Colonic mucosa (tissue), 4 donors: ENCODE results near the gene CYP27B1. TPM values are rescaled to one million over a fixed set of nuclear protein-coding genes. Genes with fewer than 3 reads are reported as not detected.
A peak's percentile ranks its signal among the peaks of the same experiment; 100 is the strongest.

Experiments used
- DNase-seq: peaks from one replicate; pipeline ENCODE4 v3.0.0-alpha.2; 2020
- H3K27ac ChIP-seq: fragments of 200-600 bp; one replicate; pipeline ENCODE4 v1.8.0; 2021
- H3K27me3 ChIP-seq: fragments of 200-600 bp; one replicate; pipeline ENCODE4 v1.8.0; 2021
- H3K36me3 ChIP-seq: fragments of 200-600 bp; one replicate; pipeline ENCODE4 v1.8.0; 2021
- H3K4me1 ChIP-seq: fragments of 200-600 bp; one replicate; pipeline ENCODE4 v1.8.0; 2021; ENCODE audit warnings: mild to moderate bottlenecking
- H3K4me3 ChIP-seq: fragments of 200-600 bp; one replicate; pipeline ENCODE4 v1.8.0; 2021
- H3K9ac ChIP-seq, 2 donors: one replicate each; pipeline ENCODE4 v1.7.0; 2013; ENCODE audit warnings: control low read depth in 2 of 2, low read depth in 2 of 2, low read length in 2 of 2
- H3K9me3 ChIP-seq: fragments of 200-600 bp; one replicate; pipeline ENCODE4 v1.8.0; 2021
- intact Hi-C: fragments of 100-400 bp; cut with DNase I; formaldehyde crosslinking; loops from one replicate; pipeline ENCODE4 v1.14.1; 2022
- total RNA-seq, 2 donors: library from RNA; stranded (reverse); fragmentation: NEBNext Ultra II Directional in 1 of 2; extraction: Animal tissue kit (Norgen Biotek cat#: 25700) in 1 of 2; gene quantifications; one replicate each; pipeline ENCODE4 v1.2.1, GENCODE V29; 2021
- TF ChIP-seq, protein P1 (sequence below): fragments of 200-600 bp; IDR thresholded peaks from one replicate; pipeline ENCODE4 v1.8.0; 2022; ENCODE audit warnings: antibody characterized with exemption, mild to moderate bottlenecking
- donor health status: healthy.
- donor health status: DM: no; HTN: no; CAD: no.
- donor health status: DM: no; HTN: no; CAD: no.

Gene CYP27B1
- total RNA-seq, 2 donors from 2014 or later: 0.80 to 1.6 TPM

DNA sequence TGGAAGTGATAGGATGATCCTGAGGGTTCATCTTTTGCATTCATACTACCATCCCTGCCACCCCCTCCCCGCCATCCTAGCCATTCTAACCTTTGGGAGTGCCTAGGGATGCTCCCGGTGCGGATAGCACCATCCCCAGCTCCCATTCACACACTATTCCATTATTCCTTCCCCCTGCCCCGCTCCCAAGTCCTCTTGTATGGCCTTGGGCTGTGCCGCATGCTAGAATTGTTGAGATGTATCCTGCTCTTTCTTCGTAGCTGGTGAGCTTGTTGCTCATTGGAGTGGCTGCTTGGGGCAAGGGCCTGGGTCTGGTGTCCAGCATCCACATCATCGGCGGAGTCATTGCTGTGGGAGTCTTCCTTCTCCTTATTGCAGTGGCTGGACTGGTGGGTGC, 21.4 kb downstream of the CYP27B1 start:
- Histone ChIP-seq H3K27ac (peak overlapping the region; percentile 73), H3K36me3 (peaks cover 6% of the 10 kb centered on the region), H3K27me3 (peaks cover 4% of the 10 kb centered on the region), H3K9me3 (no peaks in the 10 kb centered on the region), H3K4me1 (no peaks in the 10 kb centered on the region), H3K9ac (peak overlapping the region; percentile 91 to 97), H3K4me3 (peak overlapping the region; percentile 63)
- DNase-seq: no peak
- TF ChIP-seq, protein P1, sequence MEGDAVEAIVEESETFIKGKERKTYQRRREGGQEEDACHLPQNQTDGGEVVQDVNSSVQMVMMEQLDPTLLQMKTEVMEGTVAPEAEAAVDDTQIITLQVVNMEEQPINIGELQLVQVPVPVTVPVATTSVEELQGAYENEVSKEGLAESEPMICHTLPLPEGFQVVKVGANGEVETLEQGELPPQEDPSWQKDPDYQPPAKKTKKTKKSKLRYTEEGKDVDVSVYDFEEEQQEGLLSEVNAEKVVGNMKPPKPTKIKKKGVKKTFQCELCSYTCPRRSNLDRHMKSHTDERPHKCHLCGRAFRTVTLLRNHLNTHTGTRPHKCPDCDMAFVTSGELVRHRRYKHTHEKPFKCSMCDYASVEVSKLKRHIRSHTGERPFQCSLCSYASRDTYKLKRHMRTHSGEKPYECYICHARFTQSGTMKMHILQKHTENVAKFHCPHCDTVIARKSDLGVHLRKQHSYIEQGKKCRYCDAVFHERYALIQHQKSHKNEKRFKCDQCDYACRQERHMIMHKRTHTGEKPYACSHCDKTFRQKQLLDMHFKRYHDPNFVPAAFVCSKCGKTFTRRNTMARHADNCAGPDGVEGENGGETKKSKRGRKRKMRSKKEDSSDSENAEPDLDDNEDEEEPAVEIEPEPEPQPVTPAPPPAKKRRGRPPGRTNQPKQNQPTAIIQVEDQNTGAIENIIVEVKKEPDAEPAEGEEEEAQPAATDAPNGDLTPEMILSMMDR: no peak
- intact Hi-C loops: no loop called here

DNA sequence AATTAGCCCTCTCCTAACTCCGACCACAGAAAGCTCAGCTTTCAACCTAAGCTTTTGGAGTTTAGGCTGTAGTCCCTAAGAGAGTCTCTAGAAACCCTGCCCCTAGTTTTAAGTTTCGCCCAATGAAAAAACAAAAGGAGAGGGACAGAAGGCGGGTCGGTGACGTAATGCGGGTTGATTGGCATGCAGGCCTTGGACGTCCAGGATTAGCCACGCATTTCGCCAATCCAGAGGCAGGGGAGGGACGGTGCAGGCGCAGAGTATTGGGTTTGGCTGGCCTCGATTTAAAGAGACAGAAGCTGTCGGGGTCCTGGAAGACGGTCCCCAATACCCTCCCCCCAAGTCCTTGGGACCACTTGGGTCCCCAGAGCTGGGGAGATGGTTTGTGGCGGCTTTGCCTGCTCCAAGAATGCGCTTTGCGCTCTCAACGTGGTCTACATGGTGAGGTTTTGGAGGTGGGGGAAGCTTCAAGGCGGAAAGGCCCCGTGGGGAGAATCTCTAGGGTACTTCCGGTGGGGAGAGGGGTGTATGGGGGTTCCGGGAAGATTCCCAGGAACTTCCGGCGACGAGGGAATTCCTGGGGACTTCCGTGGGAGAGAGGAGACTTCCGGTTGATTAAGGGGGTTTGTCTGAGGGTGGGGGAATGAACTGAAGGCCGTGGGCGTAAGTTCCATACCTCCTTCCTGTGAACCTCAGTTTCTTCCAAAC, 21.9 kb downstream of the CYP27B1 start, which contains the start of gene TSPAN31:
Gene TSPAN31, plus strand, starts transcription at position 263 of the 708 bp plus-strand sequence. Its CDS starts 116 bp downstream, at position 379.
- Histone ChIP-seq H3K9me3 (no peaks in the 10 kb centered on the region), H3K9ac (peak within 1 kb of the TSS; percentile 91 to 97), H3K4me3 (peak within 1 kb of the TSS; percentile 63), H3K27ac (peak within 1 kb of the TSS; percentile 73), H3K4me1 (no peaks in the 10 kb centered on the region), H3K27me3 (peaks cover 10% of the 10 kb centered on the region), H3K36me3 (peaks cover 6% of the 10 kb centered on the region)
- intact Hi-C loops: no loop called here
- TF ChIP-seq, protein P1: no peak
- DNase-seq: peak; percentile 98

DNA sequence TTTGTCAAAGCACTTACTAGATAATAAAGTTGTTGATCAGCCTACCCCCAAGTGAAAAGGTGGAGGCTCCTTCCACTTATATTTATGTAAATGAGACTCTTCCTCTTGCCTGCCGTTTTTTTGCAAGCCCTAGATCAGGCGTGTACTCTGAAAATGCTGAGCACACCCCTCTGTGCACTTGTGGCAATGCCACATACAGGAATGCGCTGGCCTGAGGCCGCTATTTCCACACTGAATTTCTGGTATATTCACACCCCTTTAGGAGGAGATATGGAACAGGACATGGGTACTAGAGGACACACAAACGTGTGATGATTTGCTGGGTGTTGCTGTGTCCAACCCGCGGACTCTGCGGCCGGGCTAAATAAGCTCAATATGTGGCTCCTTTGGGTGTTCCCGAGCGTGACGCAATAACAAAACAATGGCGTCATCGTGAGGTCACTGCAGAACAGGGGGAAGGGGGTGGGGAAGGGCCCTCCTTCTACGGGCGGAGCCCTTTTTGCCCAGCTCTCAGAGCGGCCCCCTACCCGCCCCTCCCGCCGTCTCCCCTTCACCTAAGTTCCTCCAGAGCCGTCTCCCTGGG, 22.6 kb downstream of the CYP27B1 start:
- intact Hi-C loops: no loop called here
- peak overlapping the region; percentile 73 for H3K27ac ChIP-seq
- no peaks in the 10 kb centered on the region for H3K4me1 ChIP-seq
- H3K9me3 ChIP-seq: no peaks in the 10 kb centered on the region
- H3K36me3 ChIP-seq: peaks cover 4% of the 10 kb centered on the region
- TF ChIP-seq, protein P1: no peak
- H3K27me3 ChIP-seq: peaks cover 16% of the 10 kb centered on the region
- H3K4me3 ChIP-seq: peak overlapping the region; percentile 63
- peak; percentile 76 for DNase-seq
- peak overlapping the region in 1 of 2 donors; percentile 97 for H3K9ac ChIP-seq

DNA sequence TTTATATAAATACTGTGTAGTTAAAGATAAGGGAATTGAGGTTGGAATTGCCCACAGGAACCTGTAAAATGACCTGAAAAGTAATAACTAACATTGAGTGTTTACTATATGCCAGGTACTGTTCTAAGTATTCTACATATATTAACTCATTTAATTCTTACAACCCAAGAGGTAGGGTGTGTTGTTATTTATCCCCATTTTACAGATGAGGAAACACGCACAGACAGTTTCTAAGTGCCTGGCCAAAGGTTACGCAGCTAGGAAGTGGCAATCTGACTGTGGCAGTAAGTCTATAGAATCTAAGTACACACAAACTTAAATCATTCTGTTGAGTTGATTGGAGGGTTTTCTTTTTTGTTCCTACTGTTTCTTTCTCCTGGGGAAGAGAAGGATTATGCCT, 23.1 kb downstream of the CYP27B1 start:
- no peak overlapping the region for H3K27ac ChIP-seq
- no peak overlapping the region for H3K9ac ChIP-seq
- no peak for DNase-seq
- H3K4me1 ChIP-seq: no peaks in the 10 kb centered on the region
- H3K4me3 ChIP-seq: no peak overlapping the region
- intact Hi-C loops: no loop called here
- no peaks in the 10 kb centered on the region for H3K9me3 ChIP-seq
- TF ChIP-seq, protein P1: no peak
- peaks cover 21% of the 10 kb centered on the region for H3K27me3 ChIP-seq
- H3K36me3 ChIP-seq: no peaks in the 10 kb centered on the region

DNA sequence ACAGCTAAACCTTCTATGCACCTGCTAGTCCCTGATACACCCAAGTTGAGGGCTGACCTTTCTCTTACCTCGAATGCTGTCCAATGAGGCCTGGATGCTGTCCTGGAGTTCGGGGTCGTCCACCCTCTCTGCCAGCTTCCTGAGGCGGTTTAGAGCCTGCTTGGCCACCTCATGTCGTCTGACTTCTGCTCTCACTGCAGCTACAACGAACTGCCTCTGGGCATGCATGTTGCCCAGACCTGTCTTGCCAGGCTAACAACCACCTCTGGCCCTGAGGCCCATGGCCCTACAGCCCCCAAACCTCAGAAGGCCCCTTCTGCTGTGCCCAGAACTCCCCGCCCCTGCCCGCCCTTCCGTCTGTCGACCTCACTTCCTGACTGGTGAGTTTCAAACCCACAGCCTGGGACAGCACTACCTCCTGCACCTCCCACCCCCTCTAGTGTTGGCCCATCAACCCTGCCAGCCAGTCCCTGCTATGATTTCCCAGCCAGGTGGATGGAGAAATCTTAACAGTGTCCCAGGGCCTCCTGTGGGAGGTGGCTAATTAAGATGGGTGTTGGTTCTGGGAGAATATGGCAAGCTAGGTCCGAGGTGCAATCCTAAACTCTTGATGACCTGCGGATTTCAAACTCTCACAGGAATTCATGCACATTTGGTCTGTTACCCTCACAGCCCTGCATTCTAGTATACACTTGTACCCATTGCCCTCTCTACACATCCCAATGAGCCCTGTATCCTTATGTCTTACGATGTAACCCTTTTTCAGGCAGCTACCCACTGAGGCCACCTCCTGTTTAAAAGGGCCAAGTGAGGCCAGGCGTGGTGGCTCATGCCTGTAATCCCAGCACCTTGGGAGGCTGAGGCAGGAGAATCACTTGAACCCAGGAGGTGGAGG, 24.8 kb downstream of the CYP27B1 start:
- H3K9ac ChIP-seq: no peak overlapping the region
- intact Hi-C loops: no loop called here
- no peaks in the 10 kb centered on the region for H3K36me3 ChIP-seq
- TF ChIP-seq, protein P1: no peak
- peak overlapping the region; percentile 48 for H3K27ac ChIP-seq
- H3K4me3 ChIP-seq: peak overlapping the region; percentile 21
- peaks cover 38% of the 10 kb centered on the region for H3K27me3 ChIP-seq
- H3K9me3 ChIP-seq: no peaks in the 10 kb centered on the region
- H3K4me1 ChIP-seq: peaks cover 5% of the 10 kb centered on the region
- peak; percentile 51 for DNase-seq
